ENCODE results near the gene RHBDF2.

- TF ChIP-seq POLR2AphosphoS5 (IDR thresholded peaks at IDR 0.05) (no peak), POLR2A (IDR thresholded peaks at IDR 0.05) (no peak)
These were observed 80.2 kb downstream of the RHBDF2 start for GRCh38 chr17:76421044-76421407.

All from stomach (tissue), 4 donors.